Activated CD4-positive, alpha-beta T cell treated with anti-CD3 and anti-CD28 coated beads for 24 hours (primary cell): ENCODE results near the gene KNCN.
A peak's percentile ranks its signal among the peaks of the same experiment; 100 is the strongest.

Experiments
- DNase-seq, 2 donors: peaks; one replicate each; pipeline ENCODE4 v3.0.0-alpha.2; 2020; ENCODE audit warnings: low read depth in 2 of 2

The KNCN gene

GRCh38 chr1:46523496-46524353, 27.7 kb downstream of the KNCN start:
- no peak for DNase-seq

DNA sequence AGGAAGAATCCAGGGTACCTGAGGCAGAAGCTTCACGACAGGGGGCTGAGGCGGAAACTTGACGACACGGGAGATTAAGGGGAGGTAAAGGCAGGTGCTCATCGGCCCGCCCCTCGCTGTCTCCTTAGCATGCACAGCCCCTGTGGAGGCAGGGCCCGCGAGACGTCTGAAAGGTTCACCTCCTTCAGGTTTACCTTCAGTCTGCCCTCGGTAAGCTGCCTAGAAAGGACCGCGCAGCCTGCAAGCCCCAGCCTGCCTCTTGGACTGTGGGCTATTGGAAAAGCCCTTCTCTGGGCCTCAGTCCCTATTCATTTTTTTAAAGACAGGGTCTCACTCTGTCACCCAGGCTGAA, 28.5 kb downstream of the KNCN start:
- no peak for DNase-seq

GRCh38 chr1:46522184-46522968, 29.1 kb downstream of the KNCN start:
- peak in 1 of 2 donors; percentile 18 for DNase-seq

DNA sequence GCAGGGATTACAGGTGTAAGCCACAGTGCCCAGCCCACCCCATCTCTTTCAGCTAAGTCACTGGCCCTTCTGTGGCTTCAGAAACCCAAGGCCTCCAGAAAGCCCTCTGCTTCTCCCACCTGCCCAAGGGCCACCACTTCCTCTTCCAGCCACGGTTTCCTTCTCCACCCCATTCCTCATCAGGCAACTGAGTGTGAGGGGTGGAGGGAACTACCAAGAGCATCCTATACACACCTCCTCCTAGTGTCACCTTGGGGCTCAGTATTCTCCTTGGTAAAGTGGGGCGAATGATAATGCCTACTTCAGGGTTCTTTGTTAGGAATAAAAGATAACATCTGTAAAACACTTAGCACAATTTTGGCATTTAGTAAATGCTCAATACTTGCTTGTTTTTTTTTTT, 30.0 kb downstream of the KNCN start:
- no peak for DNase-seq

GRCh38 chr1:46520063-46520911, 31.2 kb downstream of the KNCN start:
- no peak for DNase-seq

- no peak for DNase-seq
Observed at GRCh38 chr1:46519209-46519608, 32.2 kb downstream of the KNCN start.

GRCh38 chr1:46517932-46518498, 33.4 kb downstream of the KNCN start:
- no peak for DNase-seq

GRCh38 chr1:46517010-46517600, 34.3 kb downstream of the KNCN start:
- no peak for DNase-seq

GRCh38 chr1:46516200-46516950, 35.1 kb downstream of the KNCN start:
- no peak for DNase-seq

- DNase-seq: no peak
Observed at GRCh38 chr1:46515576-46515975, 35.9 kb downstream of the KNCN start.

DNA sequence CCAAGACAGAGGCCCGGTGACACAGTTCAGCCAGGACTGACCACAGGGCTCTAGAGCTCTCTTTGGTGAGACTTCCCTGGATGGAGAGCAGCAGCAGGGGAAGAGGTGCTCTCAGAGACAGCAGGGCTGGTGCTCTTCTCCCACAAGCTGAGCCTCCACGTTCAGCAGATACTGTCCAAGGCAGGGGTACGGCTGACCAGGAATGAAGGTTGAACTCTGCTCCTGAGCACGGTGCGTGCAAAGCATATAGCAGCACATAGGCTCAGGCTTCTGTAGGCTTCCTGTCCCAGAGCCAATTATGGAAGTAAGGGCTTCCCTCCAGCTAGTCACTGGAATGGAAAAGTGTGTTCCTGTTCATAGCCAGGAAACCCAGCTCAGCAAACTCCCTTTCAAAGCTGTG, 37.9 kb downstream of the KNCN start:
- no peak for DNase-seq

DNA sequence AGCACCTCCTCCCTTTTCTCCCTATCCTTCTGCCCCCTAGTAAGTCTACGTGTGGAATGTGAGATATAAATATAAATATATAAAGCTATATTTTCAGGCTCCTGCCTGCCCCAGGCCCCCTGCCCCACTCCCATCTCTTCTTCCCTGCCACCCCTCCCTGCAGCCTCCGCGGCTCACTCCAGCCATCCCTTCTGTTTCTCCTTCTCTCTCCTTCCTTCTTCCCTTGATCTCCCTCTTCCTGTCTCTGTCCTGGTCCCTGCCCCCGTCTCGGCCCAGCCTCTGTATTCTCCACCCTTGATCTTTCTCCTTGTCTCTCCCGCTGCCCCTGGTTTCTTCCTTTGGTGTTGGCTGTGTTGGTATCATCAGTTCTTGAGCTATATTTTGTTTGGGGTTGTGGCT, 38.7 kb downstream of the KNCN start:
- no peak for DNase-seq

DNA sequence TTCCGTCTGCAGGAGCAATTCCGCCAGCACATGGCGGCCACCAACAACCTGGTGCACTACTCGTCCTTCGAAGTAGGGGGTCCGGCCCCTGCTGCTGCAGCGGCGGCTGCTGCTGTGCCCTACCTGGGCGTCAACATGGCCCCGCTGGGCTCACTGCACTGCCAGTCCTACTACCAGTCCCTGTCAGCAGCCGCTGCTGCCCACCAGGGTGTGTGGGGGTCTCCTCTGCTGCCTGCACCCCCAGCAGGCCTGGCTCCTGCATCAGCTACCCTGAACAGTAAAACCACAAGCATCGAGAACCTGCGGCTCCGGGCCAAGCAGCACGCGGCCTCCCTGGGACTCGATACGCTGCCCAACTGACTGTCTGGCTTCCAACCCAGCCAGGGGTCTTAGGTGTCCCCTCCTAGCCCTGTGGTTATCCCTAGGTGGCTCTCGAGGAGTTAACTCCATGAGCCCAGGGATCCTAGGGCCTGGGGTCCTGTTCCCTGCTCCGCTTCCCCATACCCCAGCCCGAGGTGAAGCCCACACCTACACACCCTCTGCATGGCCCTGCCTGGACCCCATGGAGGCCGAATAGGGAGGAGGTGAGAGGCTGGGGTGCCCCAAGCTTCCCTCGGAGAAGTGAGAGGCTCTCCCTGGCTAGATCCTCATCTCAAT, 39.2 kb downstream of the KNCN start:
- no peak for DNase-seq

DNA sequence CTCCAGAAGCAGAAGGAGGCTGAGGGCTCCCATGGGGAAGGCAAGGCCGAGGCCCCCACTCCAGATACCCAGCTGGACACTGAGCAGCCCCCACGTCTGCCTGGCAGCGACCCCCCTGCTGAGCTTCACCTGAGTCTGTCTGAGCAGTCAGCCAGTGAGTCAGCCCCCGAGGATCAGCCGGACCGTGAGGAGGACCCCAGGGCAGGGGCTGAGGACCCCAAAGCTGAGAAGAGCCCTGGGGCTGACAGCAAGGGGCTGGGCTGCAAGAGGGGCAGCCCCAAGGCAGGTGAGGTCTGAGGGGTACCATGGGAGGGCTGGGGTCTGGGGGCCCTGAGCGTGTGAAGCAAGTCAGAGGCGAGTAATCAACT, 40.5 kb downstream of the KNCN start:
- no peak for DNase-seq

- no peak for DNase-seq
Observed at GRCh38 chr1:46510341-46510997, 41.0 kb downstream of the KNCN start.

DNA sequence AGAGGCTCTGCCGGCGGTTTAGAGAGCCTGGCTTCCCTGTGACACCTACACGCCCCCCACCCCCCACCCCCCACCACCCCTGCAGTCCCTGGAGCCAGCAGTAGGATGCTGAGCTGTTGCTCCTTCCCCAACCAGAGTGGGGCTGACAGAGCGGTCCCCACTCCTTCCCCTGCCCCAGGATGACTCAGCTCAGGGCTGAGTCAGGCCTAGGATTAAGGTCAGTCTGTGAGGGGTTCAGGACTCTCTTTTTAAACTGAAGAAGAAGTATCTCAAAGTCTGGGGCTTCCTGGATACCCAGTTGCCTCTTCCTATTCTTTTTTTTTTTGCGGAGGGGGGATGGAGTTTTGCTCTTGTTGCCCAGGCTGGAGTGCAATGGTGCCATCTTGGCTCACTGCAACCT, 42.7 kb downstream of the KNCN start:
- no peak for DNase-seq

DNA sequence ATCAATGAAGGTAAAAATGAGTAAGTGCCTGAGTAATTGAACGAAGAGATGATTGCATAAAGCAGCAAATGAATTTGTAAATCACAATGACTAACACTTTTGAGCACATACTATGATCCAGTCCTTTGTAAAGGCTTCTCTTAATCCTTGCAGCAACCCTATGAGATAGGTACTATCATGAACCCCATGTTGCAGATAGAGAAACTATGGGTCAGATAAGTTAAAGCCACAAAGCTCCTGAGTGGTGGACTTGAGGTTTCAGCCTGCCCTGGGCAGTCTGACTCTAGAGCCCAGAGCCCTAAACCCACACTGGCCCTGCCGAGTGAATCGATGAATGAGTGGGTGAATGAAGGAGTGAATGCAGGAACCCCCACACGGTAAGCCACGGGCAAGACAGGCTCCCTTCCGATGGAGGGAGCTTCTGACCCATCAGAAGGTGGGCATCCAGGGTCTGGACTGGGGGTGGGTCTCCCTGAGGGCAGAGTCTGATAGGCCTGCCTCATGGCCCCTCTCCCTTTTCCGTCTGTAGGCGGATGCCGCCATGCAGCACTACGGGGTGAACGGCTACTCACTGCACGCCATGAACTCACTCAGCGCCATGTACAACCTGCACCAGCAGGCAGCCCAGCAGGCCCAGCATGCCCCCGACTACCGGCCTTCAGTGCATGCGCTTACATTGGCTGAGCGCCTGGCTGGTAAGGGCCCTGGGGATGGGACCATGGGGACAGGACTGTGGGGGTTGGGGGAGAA, 44.8 kb downstream of the KNCN start:
- DNase-seq: no peak

- DNase-seq: no peak
Observed at GRCh38 chr1:46503421-46503820, 48.0 kb downstream of the KNCN start.

DNA sequence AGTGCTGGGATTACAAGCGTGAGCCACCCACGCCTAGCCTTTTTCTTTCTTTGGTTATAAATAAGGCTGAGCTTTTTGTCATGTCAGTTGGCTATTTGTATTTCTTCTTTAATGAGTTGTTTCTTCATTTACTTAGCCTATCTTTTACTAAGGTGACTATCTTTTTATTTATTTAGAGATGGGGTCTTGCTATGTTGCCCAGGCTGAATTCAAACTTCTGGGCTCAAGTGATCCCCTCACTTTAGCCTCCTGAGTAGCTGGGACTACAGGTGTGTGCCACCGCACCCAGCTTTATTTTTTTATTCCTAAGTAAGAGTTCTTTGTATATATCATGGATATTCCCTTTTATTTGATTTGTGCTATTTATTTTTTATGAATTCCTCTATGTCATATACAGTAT, 49.9 kb downstream of the KNCN start:
- no peak for DNase-seq
